GM12873 (cell line): ENCODE results near the gene SHLD2.

Experiments
- TF ChIP-seq, protein P1 (sequence below): IDR thresholded peaks from 2 replicates; pipeline ENCODE4 v1.5.1; 2012; ENCODE audit warnings: low read depth, mild to moderate bottlenecking, moderate library complexity, low read length, control low read depth; ENCODE audit not compliant: insufficient read depth; ENCODE audit errors: missing control alignments

SHLD2 gene

DNA sequence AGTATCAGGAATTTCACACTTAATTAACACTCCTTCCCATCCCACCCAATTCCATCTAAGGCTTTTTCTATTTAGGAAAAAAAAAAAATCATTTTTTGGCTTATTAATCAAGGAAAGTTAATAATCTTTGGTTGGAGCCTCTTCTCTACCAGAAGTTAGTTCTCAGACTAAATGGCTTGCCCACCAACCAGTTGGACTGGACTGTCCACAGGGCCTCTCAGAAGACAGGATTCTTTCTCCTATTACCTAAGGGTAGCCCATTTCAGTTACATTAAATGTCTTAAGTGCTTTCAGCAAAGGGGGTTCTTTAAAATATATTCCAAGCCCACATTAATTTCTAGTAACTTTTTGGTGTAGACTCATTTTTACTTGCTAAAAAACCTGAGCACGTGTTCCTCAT lies 35.6 kb upstream of the SHLD2 start:
- TF ChIP-seq, protein P1, sequence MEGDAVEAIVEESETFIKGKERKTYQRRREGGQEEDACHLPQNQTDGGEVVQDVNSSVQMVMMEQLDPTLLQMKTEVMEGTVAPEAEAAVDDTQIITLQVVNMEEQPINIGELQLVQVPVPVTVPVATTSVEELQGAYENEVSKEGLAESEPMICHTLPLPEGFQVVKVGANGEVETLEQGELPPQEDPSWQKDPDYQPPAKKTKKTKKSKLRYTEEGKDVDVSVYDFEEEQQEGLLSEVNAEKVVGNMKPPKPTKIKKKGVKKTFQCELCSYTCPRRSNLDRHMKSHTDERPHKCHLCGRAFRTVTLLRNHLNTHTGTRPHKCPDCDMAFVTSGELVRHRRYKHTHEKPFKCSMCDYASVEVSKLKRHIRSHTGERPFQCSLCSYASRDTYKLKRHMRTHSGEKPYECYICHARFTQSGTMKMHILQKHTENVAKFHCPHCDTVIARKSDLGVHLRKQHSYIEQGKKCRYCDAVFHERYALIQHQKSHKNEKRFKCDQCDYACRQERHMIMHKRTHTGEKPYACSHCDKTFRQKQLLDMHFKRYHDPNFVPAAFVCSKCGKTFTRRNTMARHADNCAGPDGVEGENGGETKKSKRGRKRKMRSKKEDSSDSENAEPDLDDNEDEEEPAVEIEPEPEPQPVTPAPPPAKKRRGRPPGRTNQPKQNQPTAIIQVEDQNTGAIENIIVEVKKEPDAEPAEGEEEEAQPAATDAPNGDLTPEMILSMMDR: no peak

DNA sequence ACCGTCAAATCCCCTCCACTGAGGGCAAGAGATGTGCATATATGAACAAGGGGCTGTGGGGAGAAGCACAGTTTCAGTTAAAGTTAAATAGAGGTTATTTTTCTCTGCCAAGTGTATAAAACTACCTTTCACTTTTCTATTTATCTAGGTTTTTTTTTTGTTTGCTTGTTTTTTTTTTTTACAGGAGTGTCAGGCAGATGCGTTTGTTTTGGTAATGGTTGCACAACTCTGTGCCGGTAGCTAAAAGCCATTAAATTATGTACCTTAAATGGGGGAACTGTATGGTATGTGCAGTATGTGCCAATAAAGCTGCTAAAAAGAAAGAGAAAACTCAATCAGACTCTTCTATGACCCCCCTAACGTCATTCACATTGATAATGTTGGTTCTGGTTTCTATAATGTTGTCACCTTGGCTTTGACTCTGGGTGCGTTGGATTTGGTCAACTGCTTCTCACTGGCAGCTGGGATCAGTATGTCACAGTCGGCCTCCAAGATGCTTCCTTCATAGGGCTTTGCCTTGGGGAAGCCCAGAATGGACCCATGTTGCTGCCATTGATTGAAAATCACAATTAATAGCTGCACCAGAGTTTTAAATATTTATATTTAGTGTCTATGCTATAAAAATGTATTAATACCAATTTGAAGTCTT lies 34.6 kb upstream of the SHLD2 start:
- TF ChIP-seq, protein P1: no peak

DNA sequence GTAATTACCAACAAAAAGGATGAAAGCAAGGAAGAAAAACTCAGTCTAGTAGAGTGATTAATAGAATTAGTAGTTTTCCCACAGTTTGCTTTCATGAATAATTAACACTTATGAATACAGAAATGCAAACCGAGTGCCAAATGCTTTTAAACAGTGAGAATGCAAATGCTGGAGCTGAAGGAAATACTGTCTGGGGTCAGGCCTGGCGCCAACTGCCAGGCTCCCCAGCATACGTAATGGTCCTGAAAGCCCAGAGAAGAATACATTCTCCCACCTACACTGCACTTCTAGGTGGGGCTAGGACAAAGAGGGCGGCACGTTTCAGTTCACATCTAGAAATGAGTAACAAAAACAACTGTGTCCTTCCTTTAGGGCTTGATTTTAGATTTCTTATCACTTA lies 30.4 kb upstream of the SHLD2 start:
- TF ChIP-seq, protein P1: no peak

DNA sequence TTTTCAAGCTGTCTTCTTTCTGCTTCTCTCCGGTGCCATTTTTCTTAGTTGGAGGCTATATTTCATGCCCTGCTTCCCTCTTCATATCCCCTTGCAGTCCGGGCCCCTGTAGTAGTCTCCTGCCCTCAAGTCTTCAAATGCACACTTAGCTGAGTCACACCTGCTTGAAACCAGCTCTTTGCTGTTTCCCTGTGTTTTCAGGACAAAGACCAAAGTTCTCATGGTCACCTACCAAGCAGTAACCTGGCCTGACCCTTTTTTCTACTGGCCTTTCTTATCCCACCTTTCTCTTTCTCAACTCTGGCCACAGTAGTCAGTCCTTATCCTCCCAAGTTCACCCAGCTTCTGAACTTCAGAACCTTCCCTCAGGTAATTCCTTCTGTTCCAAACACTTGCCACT lies 28.8 kb upstream of the SHLD2 start:
- TF ChIP-seq, protein P1: no peak

DNA sequence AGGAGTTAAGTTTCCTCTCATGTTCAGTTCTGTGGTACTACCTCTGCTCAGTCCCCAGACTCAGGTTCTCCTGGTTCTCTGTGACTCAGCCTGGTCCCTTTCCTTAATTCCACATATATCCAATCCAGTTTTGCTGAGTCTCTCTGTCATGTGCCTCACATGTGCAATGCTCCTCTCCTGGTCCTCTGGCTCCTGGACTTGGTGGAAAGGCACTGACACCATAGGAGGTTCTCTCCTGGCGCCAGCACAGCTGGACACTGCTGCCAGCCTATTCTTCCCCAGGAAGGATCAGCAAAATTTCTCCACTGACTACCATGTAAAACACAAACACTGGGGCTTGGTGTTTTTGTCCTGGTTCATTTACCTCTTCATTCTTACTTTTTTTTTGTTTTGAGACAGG lies 28.1 kb upstream of the SHLD2 start:
- TF ChIP-seq, protein P1: no peak

- TF ChIP-seq, protein P1: no peak
These were observed 26.7 kb upstream of the SHLD2 start for GRCh38 chr10:87068281-87068680.

DNA sequence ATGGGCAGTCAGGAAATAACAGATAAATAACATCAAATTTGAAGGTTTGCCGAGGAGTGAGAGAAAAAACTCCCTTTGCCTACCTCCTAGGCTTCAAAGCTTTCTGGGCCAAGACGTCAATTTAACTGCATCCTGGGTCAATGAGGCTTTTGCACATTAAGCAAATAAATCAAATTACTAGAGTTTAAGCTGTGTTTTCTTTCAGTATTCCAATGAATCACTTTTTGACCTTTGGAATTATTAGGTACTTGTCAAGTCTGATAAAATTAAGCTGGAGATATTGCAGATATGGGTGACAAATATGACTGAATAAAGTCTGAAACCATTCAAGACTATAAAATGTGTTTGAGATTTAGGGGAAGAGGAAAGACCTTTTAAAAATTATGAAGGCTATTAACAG lies 22.6 kb upstream of the SHLD2 start:
- TF ChIP-seq, protein P1: no peak
